Testis (tissue), 2 donors: Measurements from ENCODE around the gene CTCF.

Experiments
- CTCF ChIP-seq, 3 experiments: fragments of 450-650 bp in 2 of 3; fragments of 200-600 bp in 1 of 3; sonication (generic) in 1 of 3; IDR thresholded peaks; one replicate each; pipeline ENCODE4 v1.5.1; 2016 to 2019; ENCODE audit warnings: antibody characterized with exemption in 3 of 3, mild to moderate bottlenecking in 2 of 3, moderate library complexity in 1 of 3
- POLR2A ChIP-seq: fragments of 450-650 bp; IDR thresholded peaks from one replicate; pipeline ENCODE4 v1.6.1; 2017; ENCODE audit warnings: antibody characterized with exemption, mild to moderate bottlenecking, moderate library complexity

GRCh38 chr16:67628216-67628615 lies 65.9 kb downstream of the CTCF start:
- no peak for TF ChIP-seq CTCF (IDR thresholded peaks at IDR 0.05)
- no peak for TF ChIP-seq POLR2A
